AG04449 (cell line): ENCODE data around the gene OR2A25.
"Not testable (repeated sequence)": the region's sequence is repeated elsewhere in the genome, so short reads cannot be mapped to it uniquely, and the experiment has no call there.

ENCODE experiments used
- CTCF ChIA-PET: fragments of 350-600 bp; formaldehyde crosslinking; extraction: SDS; loops from one replicate; lab custom pipeline; 2021; ENCODE audit warnings: antibody characterized with exemption; lab: Yijun Ruan, JAX
- POLR2A ChIA-PET: fragments of 400-600, 350-600 bp; formaldehyde crosslinking; extraction: SDS; loops from one replicate; lab custom pipeline; 2020; ENCODE audit warnings: antibody characterized with exemption, inconsistent platforms; lab: Yijun Ruan, JAX
- DNase-seq: peaks from one replicate; pipeline ENCODE4 v3.0.0-alpha.2; 2010; ENCODE audit warnings: low read depth, low spot score
- H3K4me3 ChIP-seq: 2 replicates; pipeline ENCODE4 v1.5.1; 2011; ENCODE audit warnings: low read depth, mild to moderate bottlenecking, control low read depth, low read length
- CTCF ChIP-seq: IDR thresholded peaks from one replicate; pipeline ENCODE4 v1.5.1; 2011; ENCODE audit warnings: mild to moderate bottlenecking, moderate library complexity, low read length, control low read depth, inconsistent platforms; ENCODE audit not compliant: insufficient read depth; ENCODE audit errors: missing control alignments

Gene OR2A25

GRCh38 chr7:144050093-144050492 is 19.5 kb upstream of the OR2A25 start:
- POLR2A ChIA-PET = no interaction called here
- no peak for TF ChIP-seq CTCF

GRCh38 chr7:144050884-144051283 is 18.7 kb upstream of the OR2A25 start:
- CTCF ChIA-PET, H3K4me3 ChIP-seq, DNase-seq, POLR2A ChIA-PET: not testable (repeated sequence)

More at GRCh38 chr7:144050093-144050492, 19.5 kb upstream of the OR2A25 start:
- CTCF ChIA-PET = no interaction called here
- no peak overlapping the region for H3K4me3 ChIP-seq
- DNase-seq = no peak

- TF ChIP-seq CTCF = no peak
- no peak for DNase-seq
- CTCF ChIA-PET = no interaction called here
- POLR2A ChIA-PET = no interaction called here
- H3K4me3 ChIP-seq = no peak overlapping the region
Measured at GRCh38 chr7:144057954-144058353, 11.7 kb upstream of the OR2A25 start.

GRCh38 chr7:144063710-144064109 is 5.9 kb upstream of the OR2A25 start:
- CTCF ChIA-PET = no interaction called here
- no peak for DNase-seq
- POLR2A ChIA-PET = no interaction called here

GRCh38 chr7:144069953-144070352 is 342 bp downstream of the OR2A25 start:
- POLR2A ChIA-PET = no interaction called here
- no peak for TF ChIP-seq CTCF
- no peak for DNase-seq
- CTCF ChIA-PET = no interaction called here
- H3K4me3 ChIP-seq = no peak overlapping the region

More at GRCh38 chr7:144063710-144064109, 5.9 kb upstream of the OR2A25 start:
- no peak overlapping the region for H3K4me3 ChIP-seq
- no peak for TF ChIP-seq CTCF

- no peak for TF ChIP-seq CTCF
- H3K4me3 ChIP-seq = no peak overlapping the region
- no peak for DNase-seq
- CTCF ChIA-PET = no interaction called here
- POLR2A ChIA-PET = no interaction called here
Measured at GRCh38 chr7:144074374-144074773, 4.8 kb downstream of the OR2A25 start.

GRCh38 chr7:144085978-144086377 is 16.4 kb downstream of the OR2A25 start, which contains the start of gene OR2A12:
TSS of gene OR2A12 (plus strand) at chr7:144086278. CDS start at chr7:144095108, 8,830 bp downstream.
- ChIA-PET CTCF (no interaction called here), POLR2A (no interaction called here)
- no peak within 1 kb of the TSS for H3K4me3 ChIP-seq
- no peak for TF ChIP-seq CTCF
- no peak for DNase-seq
